Neural cell (in vitro differentiated cells): ENCODE results near the gene ACVRL1. TPM values are rescaled to one million over a fixed set of nuclear protein-coding genes. Genes with fewer than 3 reads are reported as not detected.

ENCODE experiments used
- H2AFZ ChIP-seq: fragments of 200-600, 300-800 bp; sonication (generic), shearing (Covaris generic); 2 replicates; pipeline ENCODE4 v1.6.0; 2014; ENCODE audit warnings: low read depth, mild to moderate bottlenecking, antibody characterized with exemption, low read length, moderate library complexity
- H3F3A ChIP-seq: fragments of 200-600 bp; shearing (Covaris generic); 2 replicates; pipeline ENCODE4 v1.6.1; 2016; ENCODE audit warnings: mild to moderate bottlenecking, moderate library complexity, mixed read lengths, antibody characterized with exemption, low read length; ENCODE audit not compliant: insufficient read depth, poor library complexity, severe bottlenecking
- H3K27ac ChIP-seq: fragments of 200-600, 300-800 bp; sonication (generic), shearing (Covaris generic); 2 replicates; pipeline ENCODE4 v1.5.1; 2014; ENCODE audit warnings: mild to moderate bottlenecking, low read length, moderate library complexity
- H3K27me3 ChIP-seq: fragments of 300-800, 200-600 bp; sonication (generic), shearing (Covaris generic); 2 replicates; pipeline ENCODE4 v1.6.0; 2014; ENCODE audit warnings: mild to moderate bottlenecking, low read depth, low read length, moderate library complexity; ENCODE audit not compliant: insufficient read depth
- H3K36me3 ChIP-seq: fragments of 300-800, 200-600 bp; sonication (generic), shearing (Covaris generic); 2 replicates; pipeline ENCODE4 v1.5.1; 2014; ENCODE audit warnings: mild to moderate bottlenecking, antibody characterized with exemption, low read length, moderate library complexity; ENCODE audit not compliant: insufficient read depth
- H3K4me2 ChIP-seq: fragments of 300-800, 200-600 bp; sonication (generic), shearing (Covaris generic); 2 replicates; pipeline ENCODE4 v1.6.0; 2014; ENCODE audit warnings: mild to moderate bottlenecking, low read length
- H3K4me3 ChIP-seq: fragments of 300-800, 200-600 bp; sonication (generic), shearing (Covaris generic); 2 replicates; pipeline ENCODE4 v1.5.1; 2014; ENCODE audit warnings: mild to moderate bottlenecking, low read length, moderate library complexity
- H3K79me2 ChIP-seq: fragments of 200-600 bp; shearing (Covaris generic); replicated peaks from 2 replicates; pipeline ENCODE4 v1.6.0; 2014; ENCODE audit warnings: mild to moderate bottlenecking, low read length, moderate library complexity; ENCODE audit not compliant: insufficient read depth
- H3K9ac ChIP-seq: fragments of 300-800, 200-600 bp; sonication (generic), shearing (Covaris generic); 2 replicates; pipeline ENCODE4 v1.6.1; 2016; ENCODE audit warnings: mild to moderate bottlenecking, low read length, mixed read lengths
- H3K9me2 ChIP-seq: fragments of 200-600 bp; shearing (Covaris generic); 2 replicates; pipeline ENCODE4 v1.6.1; 2016; ENCODE audit warnings: mild to moderate bottlenecking, low read length, mixed read lengths; ENCODE audit not compliant: insufficient read depth
- H3K9me3 ChIP-seq: fragments of 200-600, 300-800 bp; sonication (generic), shearing (Covaris generic); 2 replicates; pipeline ENCODE4 v1.6.1; 2016; ENCODE audit warnings: mild to moderate bottlenecking, mixed run types, low read length, moderate library complexity, mixed read lengths
- H4K20me1 ChIP-seq: fragments of 200-600 bp; shearing (Covaris generic); 2 replicates; pipeline ENCODE4 v1.6.1; 2016; ENCODE audit warnings: mild to moderate bottlenecking, mixed run types; ENCODE audit not compliant: insufficient read depth
- CTCF ChIP-seq: fragments of 450-650 bp; IDR thresholded peaks from 2 replicates; pipeline ENCODE4 v1.5.1; 2014; ENCODE audit warnings: antibody characterized with exemption, mild to moderate bottlenecking, moderate library complexity; ENCODE audit not compliant: poor library complexity, severe bottlenecking
- EP300 ChIP-seq: fragments of 450-650 bp; conservative IDR thresholded peaks from 2 replicates; pipeline ENCODE4 v1.6.1; 2014; ENCODE audit warnings: antibody characterized with exemption, mild to moderate bottlenecking, moderate library complexity; ENCODE audit not compliant: poor library complexity, severe bottlenecking
- EZH2 ChIP-seq: fragments of 200-600, 300-800 bp; shearing (Covaris generic), sonication (generic); IDR thresholded peaks from 2 replicates; pipeline ENCODE4 v1.6.1; 2014; ENCODE audit warnings: antibody characterized with exemption, low read length, borderline replicate concordance, mild to moderate bottlenecking; ENCODE audit not compliant: insufficient read depth, poor library complexity, severe bottlenecking
- MXI1 ChIP-seq: fragments of 450-650 bp; conservative IDR thresholded peaks from 2 replicates; pipeline ENCODE4 v1.6.1; 2014; ENCODE audit warnings: antibody characterized with exemption, mild to moderate bottlenecking; ENCODE audit not compliant: poor library complexity, severe bottlenecking
- POLR2AphosphoS5 ChIP-seq: IDR thresholded peaks from 2 replicates; pipeline ENCODE4 v1.6.1; 2012
- RAD21 ChIP-seq: fragments of 450-650 bp; conservative IDR thresholded peaks from 2 replicates; pipeline ENCODE4 v1.6.1; 2014; ENCODE audit warnings: antibody characterized with exemption, mild to moderate bottlenecking, moderate library complexity
- REST ChIP-seq: IDR thresholded peaks from 2 replicates; pipeline ENCODE4 v1.6.1; 2012; ENCODE audit warnings: borderline replicate concordance
- SMC3 ChIP-seq: fragments of 450-650 bp; conservative IDR thresholded peaks from 2 replicates; pipeline ENCODE4 v1.6.1; 2014; ENCODE audit warnings: antibody characterized with exemption, mild to moderate bottlenecking, moderate library complexity; ENCODE audit not compliant: poor library complexity
- TAF1 ChIP-seq: IDR thresholded peaks from 2 replicates; pipeline ENCODE4 v1.6.1; 2012; ENCODE audit warnings: low read depth
- polyA plus RNA-seq: library from polyadenylated mRNA; depleted of rRNA; stranded (reverse); fragments of >200 nt; gene quantifications from 2 replicates; pipeline ENCODE4 v1.2.3, GENCODE V29; 2014

ACVRL1 gene
- polyA plus RNA-seq, 1 donor from 2014 or later = not detected

- Histone ChIP-seq H3F3A (no peaks in the 10 kb centered on the region), H3K27me3 (peaks cover 16% of the 10 kb centered on the region), H3K36me3 (no peaks in the 10 kb centered on the region), H4K20me1 (no peaks in the 10 kb centered on the region), H3K9me3 (no peaks in the 10 kb centered on the region), H3K9me2 (no peaks in the 10 kb centered on the region), H3K4me2 (no peak overlapping the region), H3K27ac (no peak overlapping the region), H3K79me2 (no peaks in the 10 kb centered on the region), H3K9ac (no peak overlapping the region), H3K4me3 (no peak overlapping the region), H2AFZ (no peak overlapping the region)
- TF ChIP-seq SMC3 (no peak), CTCF (no peak), RAD21 (no peak), POLR2AphosphoS5 (no peak), TAF1 (no peak), REST (no peak), EZH2 (no peak), EP300 (no peak), MXI1 (no peak)
Observed at GRCh38 chr12:51865757-51866270, 41.5 kb upstream of the ACVRL1 start.

- H3K9me2 ChIP-seq = no peaks in the 10 kb centered on the region
- no peaks in the 10 kb centered on the region for H3K79me2 ChIP-seq
- TF ChIP-seq SMC3 (no peak), EP300 (no peak), TAF1 (no peak), MXI1 (no peak), RAD21 (no peak), EZH2 (no peak), CTCF (no peak), REST (no peak), POLR2AphosphoS5 (no peak)
- H3K9ac ChIP-seq = no peak overlapping the region
- no peak overlapping the region for H3K27ac ChIP-seq
- H3K9me3 ChIP-seq = no peaks in the 10 kb centered on the region
- no peaks in the 10 kb centered on the region for H3K36me3 ChIP-seq
- H3K27me3 ChIP-seq = peaks cover 16% of the 10 kb centered on the region
- H4K20me1 ChIP-seq = no peaks in the 10 kb centered on the region
- H3K4me3 ChIP-seq = no peak overlapping the region
- no peak overlapping the region for H2AFZ ChIP-seq
- H3K4me2 ChIP-seq = no peak overlapping the region
- H3F3A ChIP-seq = no peaks in the 10 kb centered on the region
Observed at GRCh38 chr12:51866324-51866723, 41.0 kb upstream of the ACVRL1 start.
